ENCODE results near the gene ZMYND8.
"Not testable (repeated sequence)": the region's sequence is repeated elsewhere in the genome, so short reads cannot be mapped to it uniquely, and the experiment has no call there.

The ZMYND8 gene

GRCh38 chr20:47356526-47357295, at the start of gene ZMYND8:
ZMYND8 (minus strand) TSS chr20:47356699; CDS start chr20:47356670, 29 bp downstream.
- DNase-seq (ENCODE audit: low read depth in 2 of 3, low spot score in 2 of 3): peak; percentile 94 to 100 (median 99)

GRCh38 chr20:47405775-47406325, 49.4 kb upstream of the ZMYND8 start:
- DNase-seq (ENCODE audit: low read depth in 2 of 3, low spot score in 2 of 3): no peak

GRCh38 chr20:47400685-47401084, 44.2 kb upstream of the ZMYND8 start:
- no peak for DNase-seq (ENCODE audit: low read depth in 2 of 3, low spot score in 2 of 3)

- no peak for DNase-seq (ENCODE audit: low read depth in 2 of 3, low spot score in 2 of 3)
These were observed 41.3 kb upstream of the ZMYND8 start for GRCh38 chr20:47397652-47398301.

- no peak for DNase-seq (ENCODE audit: low read depth in 2 of 3, low spot score in 2 of 3)
These were observed 40.4 kb upstream of the ZMYND8 start for GRCh38 chr20:47396762-47397476.

- DNase-seq (ENCODE audit: low read depth in 2 of 3, low spot score in 2 of 3): not testable (repeated sequence)
These were observed 37.5 kb upstream of the ZMYND8 start for GRCh38 chr20:47393796-47394514.

GRCh38 chr20:47392721-47393073, 36.2 kb upstream of the ZMYND8 start:
- DNase-seq (ENCODE audit: low read depth in 2 of 3, low spot score in 2 of 3): no peak

GRCh38 chr20:47392015-47392720, 35.7 kb upstream of the ZMYND8 start:
- no peak for DNase-seq (ENCODE audit: low read depth in 2 of 3, low spot score in 2 of 3)

- DNase-seq (ENCODE audit: low read depth in 2 of 3, low spot score in 2 of 3): no peak
These were observed 34.9 kb upstream of the ZMYND8 start for GRCh38 chr20:47391276-47392010.

- DNase-seq (ENCODE audit: low read depth in 2 of 3, low spot score in 2 of 3): no peak
These were observed 33.4 kb upstream of the ZMYND8 start for GRCh38 chr20:47389867-47390347.

- DNase-seq (ENCODE audit: low read depth in 2 of 3, low spot score in 2 of 3): not testable (repeated sequence)
These were observed 29.5 kb upstream of the ZMYND8 start for GRCh38 chr20:47385968-47386367.

- no peak for DNase-seq (ENCODE audit: low read depth in 2 of 3, low spot score in 2 of 3)
These were observed 26.4 kb upstream of the ZMYND8 start for GRCh38 chr20:47382746-47383415.

GRCh38 chr20:47380481-47380880, 24.0 kb upstream of the ZMYND8 start:
- no peak for DNase-seq (ENCODE audit: low read depth in 2 of 3, low spot score in 2 of 3)

- no peak for DNase-seq (ENCODE audit: low read depth in 2 of 3, low spot score in 2 of 3)
These were observed 23.1 kb upstream of the ZMYND8 start for GRCh38 chr20:47379433-47380150.

GRCh38 chr20:47377122-47377722, 20.7 kb upstream of the ZMYND8 start:
- DNase-seq (ENCODE audit: low read depth in 2 of 3, low spot score in 2 of 3): no peak

- DNase-seq (ENCODE audit: low read depth in 2 of 3, low spot score in 2 of 3): not testable (repeated sequence)
These were observed 19.7 kb upstream of the ZMYND8 start for GRCh38 chr20:47376096-47376643.

GRCh38 chr20:47374121-47374520, 17.6 kb upstream of the ZMYND8 start:
- DNase-seq (ENCODE audit: low read depth in 2 of 3, low spot score in 2 of 3): not testable (repeated sequence)

All from activated CD8-positive, alpha-beta memory T cell treated with anti-CD3 and anti-CD28 coated beads for 48 hours (primary cell).